ENCODE results near the gene RAET1G. TPM values are rescaled to one million over a fixed set of nuclear protein-coding genes. Genes with fewer than 3 reads are reported as not detected.

RAET1G gene
- total RNA-seq, 1 donor from 2014 or later, result 3.8 TPM

DNA sequence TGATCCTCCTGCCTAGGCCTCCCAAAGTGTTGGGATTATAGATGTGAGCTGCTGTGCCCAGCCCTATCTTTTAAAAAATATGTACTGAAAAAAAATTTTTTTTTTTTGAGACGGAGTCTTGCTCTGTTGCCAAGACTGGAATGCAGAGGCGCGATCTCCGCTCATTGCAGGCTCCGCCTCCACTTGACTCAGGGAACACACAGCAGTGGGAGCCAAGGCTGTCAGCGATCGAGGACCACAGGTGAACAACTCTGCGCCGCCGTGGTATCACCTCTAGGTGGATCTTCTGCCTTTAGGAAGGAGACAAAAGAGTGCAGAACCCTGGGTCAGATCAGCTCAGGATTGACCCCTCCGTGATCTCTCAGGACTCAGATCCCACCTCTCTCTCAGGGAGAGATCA is 38.7 kb downstream of the RAET1G start:
- TF ChIP-seq, protein P1, sequence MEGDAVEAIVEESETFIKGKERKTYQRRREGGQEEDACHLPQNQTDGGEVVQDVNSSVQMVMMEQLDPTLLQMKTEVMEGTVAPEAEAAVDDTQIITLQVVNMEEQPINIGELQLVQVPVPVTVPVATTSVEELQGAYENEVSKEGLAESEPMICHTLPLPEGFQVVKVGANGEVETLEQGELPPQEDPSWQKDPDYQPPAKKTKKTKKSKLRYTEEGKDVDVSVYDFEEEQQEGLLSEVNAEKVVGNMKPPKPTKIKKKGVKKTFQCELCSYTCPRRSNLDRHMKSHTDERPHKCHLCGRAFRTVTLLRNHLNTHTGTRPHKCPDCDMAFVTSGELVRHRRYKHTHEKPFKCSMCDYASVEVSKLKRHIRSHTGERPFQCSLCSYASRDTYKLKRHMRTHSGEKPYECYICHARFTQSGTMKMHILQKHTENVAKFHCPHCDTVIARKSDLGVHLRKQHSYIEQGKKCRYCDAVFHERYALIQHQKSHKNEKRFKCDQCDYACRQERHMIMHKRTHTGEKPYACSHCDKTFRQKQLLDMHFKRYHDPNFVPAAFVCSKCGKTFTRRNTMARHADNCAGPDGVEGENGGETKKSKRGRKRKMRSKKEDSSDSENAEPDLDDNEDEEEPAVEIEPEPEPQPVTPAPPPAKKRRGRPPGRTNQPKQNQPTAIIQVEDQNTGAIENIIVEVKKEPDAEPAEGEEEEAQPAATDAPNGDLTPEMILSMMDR (IDR thresholded peaks at IDR 0.05; ENCODE audit: unreplicated experiment), result no peak
- Mint-ChIP-seq H3K4me1 (ENCODE audit: unreplicated experiment) (peaks cover 12% of the 10 kb centered on the region), H3K27me3 (ENCODE audit: unreplicated experiment) (peaks cover 10% of the 10 kb centered on the region), H3K36me3 (ENCODE audit: low read depth, unreplicated experiment) (peaks cover 4% of the 10 kb centered on the region), H3K27ac (ENCODE audit: unreplicated experiment) (no peak overlapping the region), H3K9me3 (ENCODE audit: unreplicated experiment) (no peaks in the 10 kb centered on the region), H3K4me3 (ENCODE audit: unreplicated experiment) (no peak overlapping the region)
- DNase-seq (ENCODE audit: low spot score), result no peak

DNA sequence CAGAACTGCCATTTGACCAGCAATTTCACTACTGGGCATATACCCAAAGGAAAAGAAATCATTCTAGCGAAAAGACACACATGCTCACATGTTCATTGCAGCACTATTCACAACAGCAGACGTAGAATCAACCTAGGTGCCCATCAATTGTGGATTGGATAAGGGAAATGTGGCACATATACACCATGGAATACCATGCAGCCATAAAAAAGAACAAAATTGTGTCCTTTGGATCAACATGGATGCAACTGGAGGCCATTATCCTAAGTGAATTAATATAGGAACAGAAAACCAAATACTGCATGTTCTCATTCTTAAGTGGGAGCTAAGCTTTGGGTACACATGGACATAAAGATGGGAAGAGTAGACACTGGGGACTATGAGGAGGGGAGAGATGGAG is 41.1 kb downstream of the RAET1G start:
- Mint-ChIP-seq H3K4me3 (ENCODE audit: unreplicated experiment) (no peak overlapping the region), H3K9me3 (ENCODE audit: unreplicated experiment) (no peaks in the 10 kb centered on the region), H3K27ac (ENCODE audit: unreplicated experiment) (no peak overlapping the region), H3K36me3 (ENCODE audit: low read depth, unreplicated experiment) (no peaks in the 10 kb centered on the region), H3K4me1 (ENCODE audit: unreplicated experiment) (peaks cover 7% of the 10 kb centered on the region), H3K27me3 (ENCODE audit: unreplicated experiment) (peaks cover 4% of the 10 kb centered on the region)
- no peak for DNase-seq (ENCODE audit: low spot score)
- TF ChIP-seq, protein P1 (IDR thresholded peaks at IDR 0.05; ENCODE audit: unreplicated experiment), result no peak

DNA sequence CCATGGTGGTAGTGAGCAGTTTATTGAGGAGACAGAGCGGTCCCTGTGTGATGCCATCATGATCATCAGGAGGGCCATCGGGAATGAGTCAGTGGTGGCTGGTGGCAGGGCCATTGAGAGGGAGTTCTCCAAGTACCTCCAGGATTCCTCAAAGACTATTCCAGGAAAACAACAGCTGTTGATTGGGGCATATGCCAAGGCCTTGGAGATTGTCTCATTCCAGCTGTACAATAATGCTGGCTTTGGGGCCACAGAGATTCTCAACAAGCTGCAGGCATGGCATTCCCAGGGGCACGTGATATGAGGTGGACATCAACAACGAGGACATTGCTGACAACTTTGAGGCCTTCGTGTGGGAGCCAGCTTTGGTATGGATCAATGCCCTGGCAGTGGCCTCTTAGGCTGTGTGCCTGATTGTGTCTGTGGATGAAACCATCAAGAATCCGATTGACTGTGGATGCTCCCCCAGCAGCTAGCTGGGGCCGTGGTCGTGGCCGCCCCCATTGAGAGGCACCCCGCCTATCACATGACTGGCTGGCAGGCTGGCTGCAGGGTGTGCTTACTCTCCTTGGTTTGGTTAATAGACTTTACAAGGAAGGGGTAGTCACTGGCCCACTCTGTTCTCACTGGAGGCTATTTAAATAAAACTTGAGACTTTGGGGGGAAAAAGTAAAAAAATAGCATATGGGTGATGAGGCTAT is 41.7 kb downstream of the RAET1G start:
- H3K4me3 Mint-ChIP-seq (ENCODE audit: unreplicated experiment), result no peak overlapping the region

DNA sequence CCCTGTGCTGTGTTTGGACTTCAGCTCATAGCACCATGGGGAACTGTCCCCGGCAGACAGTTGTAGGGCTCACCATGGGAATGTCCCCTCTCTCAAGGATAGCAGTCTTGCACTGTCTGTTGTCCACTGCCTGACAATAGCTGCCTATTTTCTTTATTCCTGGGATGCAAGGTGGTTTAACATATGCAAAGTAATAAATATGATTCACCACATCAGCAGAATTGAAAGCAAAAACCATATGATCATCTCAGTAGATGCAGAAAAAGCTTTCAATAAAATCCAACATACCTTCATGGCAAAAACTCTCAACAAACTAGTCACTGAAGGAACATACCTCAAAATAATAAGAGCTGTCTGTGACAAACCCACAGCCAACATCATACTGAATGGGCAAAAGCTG is 45.3 kb downstream of the RAET1G start:
- Mint-ChIP-seq H3K4me3 (ENCODE audit: unreplicated experiment) (no peak overlapping the region), H3K27ac (ENCODE audit: unreplicated experiment) (no peak overlapping the region), H3K9me3 (ENCODE audit: unreplicated experiment) (no peaks in the 10 kb centered on the region), H3K27me3 (ENCODE audit: unreplicated experiment) (no peaks in the 10 kb centered on the region), H3K4me1 (ENCODE audit: unreplicated experiment) (peaks cover 4% of the 10 kb centered on the region), H3K36me3 (ENCODE audit: low read depth, unreplicated experiment) (no peaks in the 10 kb centered on the region)
- no peak for DNase-seq (ENCODE audit: low spot score)
- TF ChIP-seq, protein P1 (IDR thresholded peaks at IDR 0.05; ENCODE audit: unreplicated experiment), result no peak

More for the DNA sequence above, 41.7 kb downstream of the RAET1G start:
- Mint-ChIP-seq H3K27me3 (ENCODE audit: unreplicated experiment) (peaks cover 4% of the 10 kb centered on the region), H3K9me3 (ENCODE audit: unreplicated experiment) (no peaks in the 10 kb centered on the region), H3K27ac (ENCODE audit: unreplicated experiment) (no peak overlapping the region), H3K36me3 (ENCODE audit: low read depth, unreplicated experiment) (no peaks in the 10 kb centered on the region), H3K4me1 (ENCODE audit: unreplicated experiment) (peaks cover 4% of the 10 kb centered on the region)
- TF ChIP-seq, protein P1 (IDR thresholded peaks at IDR 0.05; ENCODE audit: unreplicated experiment), result no peak
- no peak for DNase-seq (ENCODE audit: low spot score)

DNA sequence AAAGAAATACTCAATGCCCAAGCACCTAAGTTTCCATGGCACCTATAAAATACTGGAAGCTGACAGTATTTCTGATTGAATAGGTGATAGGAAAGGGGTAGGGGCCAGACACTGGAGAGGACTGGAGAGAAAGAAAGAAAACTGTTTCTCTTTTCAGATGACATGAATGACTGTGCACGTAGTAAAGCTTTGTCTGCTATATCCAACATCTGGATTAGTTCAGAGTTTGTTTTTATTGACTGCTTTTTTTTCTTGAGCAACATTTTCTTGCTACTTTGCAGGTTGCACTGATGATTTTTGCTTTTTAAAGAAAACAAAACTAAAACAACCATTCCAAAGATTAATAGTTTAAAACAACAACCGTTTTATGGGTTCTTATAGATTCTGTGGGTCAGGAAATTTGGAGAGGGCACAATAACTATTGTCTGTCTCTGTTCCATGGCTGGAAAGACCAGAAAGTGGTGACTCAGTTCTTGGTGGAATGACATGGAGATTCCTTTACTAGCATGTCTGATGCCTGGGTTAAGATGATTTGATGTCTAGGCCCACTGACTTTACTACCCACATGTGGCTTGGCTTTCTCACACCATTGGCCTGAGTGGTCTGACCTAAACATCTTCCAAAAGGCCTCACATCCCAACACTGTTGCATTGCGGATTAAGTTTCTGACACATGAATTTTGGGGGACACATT is 46.5 kb downstream of the RAET1G start:
- DNase-seq (ENCODE audit: low spot score), result no peak
- Mint-ChIP-seq H3K27ac (ENCODE audit: unreplicated experiment) (no peak overlapping the region), H3K36me3 (ENCODE audit: low read depth, unreplicated experiment) (no peaks in the 10 kb centered on the region), H3K4me1 (ENCODE audit: unreplicated experiment) (peaks cover 4% of the 10 kb centered on the region), H3K4me3 (ENCODE audit: unreplicated experiment) (no peak overlapping the region), H3K27me3 (ENCODE audit: unreplicated experiment) (no peaks in the 10 kb centered on the region), H3K9me3 (ENCODE audit: unreplicated experiment) (no peaks in the 10 kb centered on the region)
- TF ChIP-seq, protein P1 (IDR thresholded peaks at IDR 0.05; ENCODE audit: unreplicated experiment), result no peak
